ENCODE results near the gene MAPK11.

MAPK11 gene

DNA sequence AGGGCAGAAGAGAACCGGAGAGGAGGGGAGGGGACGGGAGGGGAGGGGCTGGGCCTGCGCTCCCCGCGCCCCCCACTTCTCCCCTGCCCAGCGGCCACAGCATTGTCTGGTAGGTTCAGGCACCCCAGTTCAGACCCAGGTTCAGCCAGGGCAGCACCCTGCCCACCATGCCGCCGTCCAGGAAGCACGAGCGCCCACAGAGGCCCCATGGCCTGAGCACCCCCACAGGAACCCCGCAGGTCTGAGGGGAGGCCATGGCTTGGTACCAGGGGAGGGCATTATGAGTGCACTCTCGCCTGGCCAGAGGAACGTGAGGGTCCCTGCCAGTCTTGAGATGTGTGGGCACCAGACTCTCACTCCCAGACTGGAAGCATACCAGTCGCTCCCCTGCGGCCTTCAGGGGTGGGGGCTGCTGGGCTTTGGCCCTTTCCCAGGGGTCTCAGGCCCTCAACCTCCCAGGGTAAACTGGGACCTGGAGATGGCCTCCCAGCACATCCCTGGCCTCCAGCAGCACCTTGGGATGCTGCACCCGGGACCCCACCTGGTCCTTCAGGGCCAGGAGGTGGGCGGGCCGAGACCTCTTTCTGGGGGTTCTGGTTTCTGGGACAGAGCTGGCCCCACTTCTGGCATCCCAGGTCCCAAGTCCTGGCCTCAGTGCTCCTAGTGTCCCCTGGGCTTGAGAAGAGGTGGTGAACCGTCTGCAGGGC, 37.9 kb upstream of the MAPK11 start:
- DNase-seq: peak in 1 of 2 donors; percentile 33

GRCh38 chr22:50306753-50307749, 36.9 kb upstream of the MAPK11 start, which contains the start of gene PLXNB2:
TSS of gene PLXNB2 (minus strand) at chr22:50307646. CDS start at chr22:50290584, 17,062 bp downstream.
- peak in 1 of 2 donors; percentile 30 for DNase-seq

- DNase-seq: peak; percentile 45
Measured at GRCh38 chr22:50305923-50306566, 35.9 kb upstream of the MAPK11 start.

DNA sequence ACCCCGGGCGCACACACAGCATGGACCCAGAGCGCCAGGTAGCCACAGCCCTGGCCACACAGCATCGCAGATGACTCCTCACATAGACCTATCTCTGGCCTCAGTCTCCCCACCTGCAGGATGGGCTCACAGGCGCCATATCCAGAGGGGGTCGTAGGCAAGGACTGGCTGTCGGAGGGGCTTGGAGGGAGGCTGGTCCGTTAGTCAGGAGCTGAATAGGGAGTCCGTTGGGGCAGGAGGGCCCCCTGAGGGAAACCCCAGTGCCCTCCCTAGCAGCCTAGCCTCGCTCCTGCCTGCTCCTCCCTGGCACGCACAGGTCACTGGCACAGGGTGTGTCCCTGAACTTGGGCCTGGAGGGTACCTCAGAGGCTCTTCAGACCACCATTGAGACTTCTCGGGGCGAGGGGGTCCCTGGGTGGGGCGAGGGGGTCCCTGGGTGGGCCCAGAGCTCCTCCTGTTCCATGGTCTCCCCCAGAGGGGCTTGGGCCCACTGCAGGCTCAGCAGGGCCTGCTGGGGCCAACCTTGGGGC, 35.3 kb upstream of the MAPK11 start:
- DNase-seq: no peak

- no peak for DNase-seq
Measured at GRCh38 chr22:50304528-50305392, 34.6 kb upstream of the MAPK11 start.

- DNase-seq: peak in 1 of 2 donors; percentile 62
Measured at GRCh38 chr22:50303848-50304527, 33.8 kb upstream of the MAPK11 start.

- peak in 1 of 2 donors; percentile 53 for DNase-seq
Measured at GRCh38 chr22:50303515-50303847, 33.3 kb upstream of the MAPK11 start.

DNA sequence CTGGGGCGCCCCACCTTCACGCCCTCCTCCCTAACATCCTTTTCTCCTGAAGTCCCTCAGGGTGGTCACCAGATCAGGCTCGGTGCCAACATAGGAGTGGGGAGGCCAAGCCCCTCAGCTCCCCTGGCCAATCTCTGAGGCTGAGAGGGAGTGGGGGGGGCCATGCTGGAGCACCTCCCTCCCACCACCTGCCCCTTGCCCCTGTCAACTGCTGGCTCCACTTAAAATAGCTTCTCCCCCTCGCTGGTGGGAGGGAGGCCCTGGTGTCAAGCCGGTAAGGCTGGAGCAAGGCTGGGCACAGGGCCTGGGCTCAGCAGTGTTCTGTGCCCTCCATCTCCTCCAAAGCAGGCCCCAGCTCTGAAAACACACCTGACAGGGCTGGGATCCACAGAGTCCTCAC, 32.4 kb upstream of the MAPK11 start:
- DNase-seq: no peak

GRCh38 chr22:50302041-50302541, 31.9 kb upstream of the MAPK11 start:
- DNase-seq: peak in 1 of 2 donors; percentile 23

GRCh38 chr22:50301581-50301991, 31.4 kb upstream of the MAPK11 start:
- DNase-seq: no peak

DNA sequence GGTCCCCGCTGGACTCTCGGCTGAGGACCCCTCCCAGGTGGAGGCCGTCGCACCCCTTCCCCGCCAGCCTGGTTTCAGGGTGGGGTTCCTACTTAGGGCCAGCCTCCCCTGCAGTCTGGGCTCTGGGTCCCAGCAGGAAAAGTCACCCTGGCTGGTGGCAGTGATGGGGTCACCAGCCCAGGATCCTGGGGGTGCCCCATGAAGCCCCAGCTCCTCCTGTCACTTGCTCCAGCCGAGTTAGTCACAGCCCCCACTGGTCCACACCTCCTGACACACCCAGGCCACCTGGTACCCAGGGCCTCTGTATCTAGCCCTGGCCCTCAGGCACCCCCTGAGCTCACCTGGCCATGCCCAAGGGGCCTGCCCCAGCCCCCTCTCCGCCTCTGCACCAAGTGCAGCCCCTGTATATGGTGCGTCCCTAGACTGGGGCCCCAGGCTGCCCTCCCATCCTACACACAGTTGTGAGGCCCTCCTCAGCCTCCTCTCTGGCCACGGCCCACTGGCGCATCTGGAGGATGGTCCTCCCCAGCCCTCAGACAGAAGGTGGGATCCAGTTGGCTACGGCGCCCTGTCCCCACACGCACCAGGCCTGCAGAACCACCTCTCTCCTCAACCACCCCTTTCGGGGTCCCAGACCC, 30.6 kb upstream of the MAPK11 start:
- DNase-seq: no peak

DNA sequence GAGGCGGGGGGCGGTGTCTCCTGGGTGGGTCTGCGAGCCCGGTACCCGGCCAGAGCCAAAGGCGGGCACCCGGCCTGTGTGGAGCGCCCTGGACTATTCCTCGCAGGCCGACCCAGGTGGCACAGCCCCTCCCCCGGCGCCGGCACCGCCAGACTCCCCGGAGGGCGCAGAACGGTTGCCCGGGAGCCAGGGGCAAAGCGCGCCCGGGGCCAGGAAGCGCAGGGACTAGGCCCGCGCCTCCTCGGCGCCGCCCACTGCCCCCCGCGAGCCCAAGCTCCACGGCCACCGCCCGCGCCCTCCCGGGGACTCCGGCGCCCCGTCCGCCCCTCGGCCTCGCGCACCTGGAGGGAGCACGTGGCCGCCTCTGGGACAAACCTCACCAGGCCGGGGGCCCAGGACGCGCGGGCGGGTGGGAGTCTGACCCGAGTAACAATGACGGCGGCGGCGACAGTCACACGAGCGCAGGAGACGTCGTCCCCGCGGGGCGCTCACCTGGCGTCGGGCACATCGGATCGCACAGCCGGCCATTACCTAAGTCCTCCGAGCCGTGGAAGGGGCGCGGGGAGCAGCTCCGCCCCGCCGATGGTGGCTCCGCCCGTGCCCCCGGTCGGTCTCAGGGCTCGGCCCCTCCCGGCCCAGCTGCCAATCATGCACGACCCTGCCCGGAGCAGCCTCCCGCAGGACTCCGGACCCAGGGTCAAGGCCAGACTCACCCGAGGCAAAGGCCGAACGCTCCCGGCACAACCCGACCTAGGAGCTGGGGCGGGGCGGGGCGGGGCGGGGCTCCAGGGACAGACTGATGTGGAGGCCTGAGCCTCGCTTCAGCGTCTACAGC, 29.8 kb upstream of the MAPK11 start:
- no peak for DNase-seq

DNA sequence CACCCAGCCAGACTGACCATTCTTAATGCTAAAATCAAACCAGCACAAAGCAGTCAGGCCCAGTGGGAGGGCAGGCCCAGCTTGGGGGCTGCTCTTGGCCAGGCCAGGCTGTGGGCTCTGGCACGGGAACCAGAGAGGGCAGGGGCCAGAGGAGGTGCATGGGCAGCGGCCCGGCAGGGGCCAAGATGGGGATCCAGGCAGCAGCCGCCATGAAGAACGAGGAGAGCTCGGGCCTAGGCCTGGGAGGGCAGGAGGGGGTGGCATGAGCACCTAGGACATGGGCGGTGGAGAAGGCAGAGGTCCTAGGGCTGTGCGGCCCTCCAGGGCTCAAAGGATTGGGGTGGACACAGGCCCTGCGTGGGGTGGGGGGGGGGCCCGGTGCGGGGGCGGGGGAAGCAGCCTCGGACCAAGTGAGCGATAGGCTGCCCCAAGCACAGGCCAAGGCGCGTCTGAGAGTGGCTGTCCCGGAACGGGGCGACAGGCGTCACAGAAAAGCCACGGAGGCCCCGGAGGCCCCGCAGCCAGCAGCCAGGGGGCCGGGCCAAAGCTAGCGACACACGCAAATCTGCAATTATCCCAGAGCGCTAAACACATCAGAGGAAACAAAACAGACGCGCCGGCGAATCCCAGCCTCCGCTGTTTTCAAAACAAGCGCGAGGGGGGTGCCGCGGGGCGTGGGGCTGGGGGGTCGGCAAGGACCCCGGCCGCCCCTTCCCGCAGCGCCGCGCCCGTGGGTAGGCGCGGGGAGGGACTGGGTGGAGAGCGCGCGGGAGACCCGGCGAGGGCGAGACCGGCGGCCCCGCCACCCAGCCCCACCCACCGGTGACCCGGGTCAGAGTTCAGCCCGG, 29.0 kb upstream of the MAPK11 start:
- no peak for DNase-seq

DNA sequence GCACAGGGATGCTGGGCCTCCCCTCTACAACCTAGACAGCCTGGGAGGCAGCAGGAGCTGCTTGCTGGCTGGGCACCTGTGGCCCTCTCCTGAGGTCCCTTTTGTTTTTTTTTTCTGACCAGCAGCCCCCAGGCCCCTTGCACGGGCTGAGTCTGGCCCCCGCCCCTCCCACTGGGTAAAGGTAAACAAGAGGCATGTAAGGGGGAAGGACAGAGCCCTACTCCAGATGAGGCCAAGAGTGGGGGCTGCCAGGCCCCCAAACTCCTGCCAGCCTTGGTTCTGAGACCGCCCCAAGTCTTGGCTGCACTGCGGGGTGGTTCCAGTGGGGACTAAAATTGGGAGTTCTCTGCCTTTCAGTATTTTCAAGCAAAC, 28.1 kb upstream of the MAPK11 start:
- DNase-seq: no peak

DNA sequence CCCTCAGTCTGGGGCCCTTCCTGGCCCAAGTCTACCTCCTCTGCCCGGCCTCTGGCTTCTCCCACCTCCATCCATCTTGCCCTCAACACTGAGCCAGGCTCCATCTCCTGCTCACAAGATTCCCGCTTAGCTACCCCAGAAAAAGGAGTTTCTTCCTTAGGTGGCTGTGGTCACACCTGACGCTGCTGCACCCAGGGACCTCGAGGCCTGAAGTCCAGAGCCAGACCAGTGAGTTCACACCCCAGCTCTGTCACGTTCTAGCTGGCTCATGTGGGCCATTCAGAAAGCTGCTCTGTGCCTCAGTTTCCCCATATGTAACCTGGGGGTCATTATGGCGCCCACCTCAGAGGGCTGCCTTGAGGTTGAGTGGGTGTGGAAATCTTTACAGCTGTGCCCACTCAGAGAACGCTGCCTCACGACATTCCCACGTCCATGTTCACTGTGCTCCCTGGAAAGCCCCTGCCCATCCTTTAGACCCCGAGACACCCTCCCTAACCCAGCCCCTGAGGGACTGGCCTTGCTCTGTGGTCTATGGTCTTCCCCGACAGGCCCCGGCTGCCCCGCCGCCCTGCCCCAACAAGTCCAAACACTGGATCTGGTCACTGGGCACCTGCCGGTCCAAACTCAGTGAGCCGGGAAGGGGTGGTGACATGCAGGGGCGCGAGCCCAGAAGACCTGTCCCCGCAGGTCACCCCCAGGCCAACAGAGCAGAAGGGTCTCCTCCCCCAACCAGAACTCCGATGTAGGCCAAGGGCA, 27.5 kb upstream of the MAPK11 start:
- no peak for DNase-seq

GRCh38 chr22:50296658-50297490, 26.7 kb upstream of the MAPK11 start:
- DNase-seq: no peak

- DNase-seq: peak in 1 of 2 donors; percentile 13
Measured at GRCh38 chr22:50294319-50294656, 24.1 kb upstream of the MAPK11 start.
